ENCODE results near the gene PITX1. TPM values are rescaled to one million over a fixed set of nuclear protein-coding genes. Genes with fewer than 3 reads are reported as not detected.

The PITX1 gene
- total and polyA plus RNA-seq, 2 donors (not counting 1 experiment from before 2014, with no cell fraction given), result 0.13 TPM; not detected in 1

GRCh38 chr5:135030123-135030955 lies 3.7 kb downstream of the PITX1 start:
- TF ChIP-seq, protein P1, sequence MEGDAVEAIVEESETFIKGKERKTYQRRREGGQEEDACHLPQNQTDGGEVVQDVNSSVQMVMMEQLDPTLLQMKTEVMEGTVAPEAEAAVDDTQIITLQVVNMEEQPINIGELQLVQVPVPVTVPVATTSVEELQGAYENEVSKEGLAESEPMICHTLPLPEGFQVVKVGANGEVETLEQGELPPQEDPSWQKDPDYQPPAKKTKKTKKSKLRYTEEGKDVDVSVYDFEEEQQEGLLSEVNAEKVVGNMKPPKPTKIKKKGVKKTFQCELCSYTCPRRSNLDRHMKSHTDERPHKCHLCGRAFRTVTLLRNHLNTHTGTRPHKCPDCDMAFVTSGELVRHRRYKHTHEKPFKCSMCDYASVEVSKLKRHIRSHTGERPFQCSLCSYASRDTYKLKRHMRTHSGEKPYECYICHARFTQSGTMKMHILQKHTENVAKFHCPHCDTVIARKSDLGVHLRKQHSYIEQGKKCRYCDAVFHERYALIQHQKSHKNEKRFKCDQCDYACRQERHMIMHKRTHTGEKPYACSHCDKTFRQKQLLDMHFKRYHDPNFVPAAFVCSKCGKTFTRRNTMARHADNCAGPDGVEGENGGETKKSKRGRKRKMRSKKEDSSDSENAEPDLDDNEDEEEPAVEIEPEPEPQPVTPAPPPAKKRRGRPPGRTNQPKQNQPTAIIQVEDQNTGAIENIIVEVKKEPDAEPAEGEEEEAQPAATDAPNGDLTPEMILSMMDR (IDR thresholded peaks at IDR 0.05), result no peak
- TF ChIP-seq EZH2 (IDR thresholded peaks at IDR 0.05; ENCODE audit: borderline replicate concordance, insufficient read depth, low read depth, low read length, poor library complexity, severe bottlenecking), result no peak
- no peak overlapping the region for H3K27ac Mint-ChIP-seq
- Histone ChIP-seq H3K4me1 (ENCODE audit: control insufficient read depth in 2 of 2, insufficient read depth in 2 of 2, low read length in 2 of 2) (peaks cover 54 to 80% of the 10 kb centered on the region in 2 donors), H3K9ac (ENCODE audit: low read length) (peak overlapping the region; percentile 23), H2AFZ (ENCODE audit: insufficient read depth, low read depth, low read length, poor library complexity, severe bottlenecking) (no peak overlapping the region), H3K36me3 (replicated peaks in 1 of 2; ENCODE audit: control extremely low read depth in 1 of 2, control insufficient read depth in 1 of 2, extremely low read depth in 1 of 2, insufficient read depth in 2 of 2, low read length in 1 of 2) (no peaks in the 10 kb centered on the region), H3K27ac (ENCODE audit: low read length in 2 of 2) (no peak overlapping the region), H3K79me2 (ENCODE audit: control insufficient read depth, insufficient read depth, low read length) (no peaks in the 10 kb centered on the region), H4K20me1 (ENCODE audit: control insufficient read depth, insufficient read depth, low read length, poor library complexity, severe bottlenecking) (peaks cover 18% of the 10 kb centered on the region), H3K9me3 (ENCODE audit: control extremely low read depth in 1 of 3, control insufficient read depth in 2 of 3, insufficient read depth in 1 of 3, low read length in 2 of 3) (peaks cover 3 to 61% (median 10%) of the 10 kb centered on the region in 3 donors), H3K4me3 (ENCODE audit: control extremely low read depth in 1 of 5, extremely low read depth in 1 of 5, insufficient read depth in 1 of 5, low read depth in 2 of 5, low read length in 4 of 5) (peak overlapping the region in 4 of 5 experiments; percentile 10 to 41 (median 18)), H3K27me3 (replicated peaks in 1 of 4; ENCODE audit: control extremely low read depth in 1 of 4, control insufficient read depth in 3 of 4, insufficient read depth in 4 of 4, low read length in 3 of 4) (peaks cover 0 to 90% (median 70%) of the 10 kb centered on the region in 4 experiments), H3K4me2 (replicated peaks; ENCODE audit: low read depth, low read length, poor library complexity, severe bottlenecking) (peak overlapping the region; percentile 82)
- ATAC-seq (ENCODE audit: low read depth) (no peak), DNase-seq (no peak)
- peaks cover 3% of the 10 kb centered on the region for H3K9me3 Mint-ChIP-seq (ENCODE audit: insufficient read depth)
- peak overlapping the region; percentile 73 for H3K4me3 Mint-ChIP-seq
- peaks cover 45% of the 10 kb centered on the region for H3K4me1 Mint-ChIP-seq
- 15% methylated on average over 8 of the region's 13 CpGs for WGBS (ENCODE audit: insufficient coverage)
- ChIA-PET POLR2A (interaction anchor here (1.5 kb wide), 1 partner anchor 19 kb away, joined by 8 read pairs; no protein-coding TSS in a partner anchor), CTCF (no interaction called here)
- peaks cover 76% of the 10 kb centered on the region for H3K27me3 Mint-ChIP-seq
- intact Hi-C loops (cut with micrococcal nuclease), result no loop called here
